Activated CD8-positive, alpha-beta memory T cell treated with anti-CD3 and anti-CD28 coated beads for 24 hours (primary cell): ENCODE data around the gene RBBP9.
"Not testable (repeated sequence)": the region's sequence is repeated elsewhere in the genome, so short reads cannot be mapped to it uniquely, and the experiment has no call there.

Source experiments
- DNase-seq: peaks from one replicate; pipeline ENCODE4 v3.0.0-alpha.2; 2020

Gene RBBP9

GRCh38 chr20:18496740-18497592 lies at the start of gene RBBP9:
TSS of gene RBBP9 (minus strand) at chr20:18497225. CDS start at chr20:18497167, 58 bp downstream.
- peak; percentile 88 for DNase-seq

GRCh38 chr20:18545566-18545965 lies 48.5 kb upstream of the RBBP9 start:
- DNase-seq: no peak

- DNase-seq: no peak
Observed at GRCh38 chr20:18543932-18544331, 46.9 kb upstream of the RBBP9 start.

- DNase-seq: no peak
Observed at GRCh38 chr20:18543216-18543615, 46.2 kb upstream of the RBBP9 start.

- DNase-seq: no peak
Observed at GRCh38 chr20:18541741-18542140, 44.7 kb upstream of the RBBP9 start.

- DNase-seq: no peak
Observed at GRCh38 chr20:18537651-18538050, 40.6 kb upstream of the RBBP9 start.

GRCh38 chr20:18533978-18534644 lies 37.1 kb upstream of the RBBP9 start:
- DNase-seq: no peak

GRCh38 chr20:18533491-18533890 lies 36.5 kb upstream of the RBBP9 start:
- no peak for DNase-seq

- no peak for DNase-seq
Observed at GRCh38 chr20:18532626-18533025, 35.6 kb upstream of the RBBP9 start.

- DNase-seq: no peak
Observed at GRCh38 chr20:18529041-18529440, 32.0 kb upstream of the RBBP9 start.

GRCh38 chr20:18527836-18528235 lies 30.8 kb upstream of the RBBP9 start:
- no peak for DNase-seq

GRCh38 chr20:18527339-18527738 lies 30.3 kb upstream of the RBBP9 start:
- DNase-seq: no peak

GRCh38 chr20:18526761-18527160 lies 29.7 kb upstream of the RBBP9 start:
- DNase-seq: not testable (repeated sequence)

- no peak for DNase-seq
Observed at GRCh38 chr20:18524646-18525045, 27.6 kb upstream of the RBBP9 start.

GRCh38 chr20:18523066-18523465 lies 26.0 kb upstream of the RBBP9 start:
- DNase-seq: no peak

- not testable (repeated sequence) for DNase-seq
Observed at GRCh38 chr20:18522066-18522465, 25.0 kb upstream of the RBBP9 start.

- no peak for DNase-seq
Observed at GRCh38 chr20:18515973-18516372, 18.9 kb upstream of the RBBP9 start.

GRCh38 chr20:18514127-18514526 lies 17.1 kb upstream of the RBBP9 start:
- no peak for DNase-seq

- DNase-seq: no peak
Observed at GRCh38 chr20:18513208-18513607, 16.2 kb upstream of the RBBP9 start.

GRCh38 chr20:18511571-18511970 lies 14.5 kb upstream of the RBBP9 start:
- no peak for DNase-seq

GRCh38 chr20:18507218-18508191 lies 10.5 kb upstream of the RBBP9 start, which contains the start of gene SEC23B:
TSS of gene SEC23B (plus strand) at chr20:18507940. CDS start at chr20:18510836, 2,896 bp downstream.
- DNase-seq: peak; percentile 97

GRCh38 chr20:18506744-18507143 lies 9.7 kb upstream of the RBBP9 start:
- DNase-seq: peak; percentile 59
